Activated CD4-positive, alpha-beta T cell treated with anti-CD3 and anti-CD28 coated beads, Interleukin-2, amount 50 U/mL, for 24 hours (primary cell): ENCODE measurements around the gene POLR1B.
"Not testable (repeated sequence)": the region's sequence is repeated elsewhere in the genome, so short reads cannot be mapped to it uniquely, and the experiment has no call there.

Source experiments
- DNase-seq, 2 donors: peaks; one replicate each; pipeline ENCODE4 v3.0.0-alpha.2; 2020; ENCODE audit warnings: low read depth in 1 of 2, low spot score in 1 of 2

POLR1B gene

DNA sequence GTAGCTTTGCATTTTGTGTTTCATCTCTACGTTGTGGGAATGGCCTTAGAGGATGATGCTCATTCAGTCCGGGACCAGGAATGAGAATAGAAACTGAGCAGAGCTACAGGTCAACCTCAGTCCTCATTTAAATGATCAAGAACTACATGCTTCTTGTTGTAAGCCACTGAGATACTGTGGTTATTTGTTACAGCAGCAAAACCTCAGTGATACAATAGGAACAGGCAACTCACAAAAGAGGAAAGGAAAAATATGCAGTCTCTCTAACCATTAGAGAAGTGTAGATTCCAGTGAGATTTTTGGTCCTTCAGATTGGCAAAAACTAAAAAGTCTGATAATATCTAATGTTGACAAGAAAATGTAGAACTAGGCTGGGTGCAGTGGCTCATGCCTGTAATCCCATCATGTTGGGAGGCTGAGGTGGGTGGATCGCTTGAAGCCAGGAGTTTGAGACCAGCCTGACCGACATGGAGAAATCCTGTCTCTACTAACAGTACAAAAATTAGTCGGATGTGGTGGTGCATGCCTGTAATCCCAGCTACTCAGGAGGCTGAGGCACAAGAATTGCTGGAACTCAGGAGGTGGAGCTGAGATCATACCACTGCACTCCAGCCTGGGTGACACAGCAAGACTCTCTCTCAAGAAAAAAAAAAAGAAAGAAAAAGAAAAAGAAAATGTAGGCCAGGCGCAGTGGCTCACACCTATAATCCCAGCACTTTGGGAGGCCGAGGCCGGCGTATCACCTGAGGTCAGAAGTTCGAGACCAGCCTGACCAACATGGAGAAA lies 55.5 kb downstream of the POLR1B start:
- no peak for DNase-seq

DNA sequence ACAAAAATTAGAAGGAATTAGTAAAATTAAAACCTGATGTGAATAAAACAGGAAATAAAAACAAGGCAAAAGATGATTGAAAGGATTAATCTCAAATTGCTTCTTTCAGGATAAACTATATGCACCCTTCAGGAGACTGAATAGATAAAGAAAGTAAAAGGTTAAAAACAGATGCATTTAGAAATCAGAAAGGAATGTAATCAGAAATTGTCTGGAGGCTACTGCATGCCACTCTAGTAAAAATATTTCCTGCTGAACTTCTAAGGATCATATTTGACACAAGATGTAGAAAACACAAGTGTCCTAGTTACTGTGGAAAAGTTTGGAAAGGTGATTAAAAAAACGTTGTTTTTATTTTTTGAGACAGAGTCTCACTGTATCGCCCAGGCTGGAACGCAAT lies 58.4 kb downstream of the POLR1B start:
- DNase-seq = no peak

DNA sequence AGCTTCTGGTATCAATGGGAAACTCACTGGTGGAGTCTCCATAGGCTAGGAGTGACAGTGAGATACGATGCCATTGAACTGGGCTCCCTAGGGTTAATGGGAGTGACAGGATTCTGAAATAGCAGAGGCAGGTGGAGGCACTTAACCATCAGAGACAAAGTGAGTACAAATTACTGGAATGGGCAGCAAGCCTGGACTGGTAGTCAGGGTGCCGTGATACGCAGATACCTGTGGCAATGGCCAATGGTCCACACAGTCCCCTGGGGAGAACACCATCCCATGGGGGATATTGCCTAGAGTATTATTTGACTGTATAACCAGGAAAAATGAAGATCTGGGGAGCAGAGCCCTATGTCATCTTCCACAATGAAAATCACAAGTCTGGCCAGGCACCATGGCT lies 59.5 kb downstream of the POLR1B start:
- no peak for DNase-seq

DNA sequence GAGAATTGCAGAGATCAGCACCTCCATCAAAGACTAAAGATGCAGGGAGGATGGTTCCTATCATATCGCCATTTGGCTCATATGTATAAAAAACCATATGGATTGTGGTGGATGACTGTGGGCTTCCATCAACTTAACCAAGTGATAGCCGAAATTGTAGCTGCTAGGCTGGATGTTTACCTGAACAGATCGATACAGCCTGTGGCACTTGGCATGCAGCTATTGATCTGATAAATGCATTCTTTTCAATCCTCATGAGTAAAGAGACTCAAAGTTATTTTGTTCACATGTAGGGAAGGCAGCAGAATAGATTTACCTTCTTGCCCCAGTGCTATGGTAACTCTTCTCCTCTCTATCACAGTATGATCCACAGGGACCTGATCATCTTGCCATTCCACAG lies 60.7 kb downstream of the POLR1B start:
- no peak for DNase-seq

DNA sequence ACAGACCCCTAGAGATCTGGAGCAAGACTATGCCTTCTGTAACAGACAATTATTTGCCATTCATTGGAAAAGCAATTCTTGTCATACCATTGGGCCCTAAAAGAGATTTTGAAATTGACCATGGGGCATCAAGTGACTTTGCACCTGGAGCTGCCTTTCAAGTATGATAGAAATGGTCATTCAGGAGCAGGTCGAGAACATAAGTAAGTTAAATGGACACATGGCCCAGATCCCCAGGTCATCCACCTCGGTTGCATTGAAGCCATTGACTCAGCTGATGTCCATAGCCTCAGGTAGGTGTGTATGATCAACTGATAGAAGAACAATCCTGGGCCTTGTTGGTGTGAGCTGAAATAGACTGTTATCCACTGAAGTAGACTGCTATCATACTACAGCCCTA lies 61.5 kb downstream of the POLR1B start:
- DNase-seq = no peak

DNA sequence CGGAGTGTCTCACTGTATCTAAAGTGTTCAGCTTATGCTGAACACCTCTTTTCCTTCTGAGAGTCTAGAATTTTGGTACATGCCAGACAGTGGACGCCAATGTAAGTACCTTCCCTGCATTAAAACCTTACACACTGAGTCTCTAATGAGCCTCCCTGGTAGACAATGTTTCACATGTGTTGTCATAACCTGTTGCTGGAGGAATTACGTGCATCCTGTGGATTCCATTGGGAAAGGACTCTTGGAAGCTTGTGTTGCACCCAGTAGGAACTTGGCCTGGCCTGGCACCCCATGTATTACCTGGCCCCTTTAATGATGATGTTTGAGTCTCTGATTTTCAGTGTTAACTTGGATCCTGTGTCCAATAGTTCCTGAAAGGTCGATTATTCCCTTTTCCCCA lies 62.7 kb downstream of the POLR1B start:
- DNase-seq = no peak

DNA sequence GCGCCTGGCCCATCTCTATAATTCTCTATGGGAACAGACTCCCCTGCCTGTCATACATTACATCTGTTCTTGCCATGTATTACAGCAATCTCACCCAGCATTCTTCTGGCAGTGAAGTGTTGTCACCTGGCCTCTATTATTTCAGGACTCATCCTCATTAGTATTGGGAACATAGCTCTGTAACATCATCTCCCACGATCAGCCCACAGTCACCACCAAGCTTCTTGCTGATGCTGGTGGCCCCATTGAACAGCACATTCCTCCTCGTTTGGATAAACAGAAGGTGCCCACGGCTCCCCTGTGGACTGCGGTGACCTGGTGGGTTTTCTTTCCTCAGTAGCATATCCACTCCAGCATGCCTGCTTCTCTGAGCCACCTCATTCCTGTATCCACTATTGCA lies 63.7 kb downstream of the POLR1B start:
- DNase-seq = no peak

DNA sequence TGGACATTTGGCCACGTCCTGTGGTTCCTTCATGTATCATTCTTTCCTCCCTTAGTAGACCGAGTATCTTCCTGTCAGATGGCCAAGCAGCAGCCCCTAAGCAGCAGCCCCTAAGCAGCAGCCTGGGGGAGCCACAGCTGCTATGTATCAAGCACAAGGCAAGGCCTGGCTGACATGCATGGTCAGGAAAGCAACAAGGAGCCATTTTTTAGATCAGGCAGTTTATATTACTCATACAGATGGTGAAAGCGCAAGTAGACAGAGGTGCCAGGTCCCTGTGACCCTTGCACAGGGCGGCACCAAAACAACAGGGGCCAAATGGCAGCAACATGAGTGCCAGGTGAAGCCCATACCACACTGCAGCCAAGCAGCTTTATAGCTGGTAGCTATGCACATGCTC lies 64.3 kb downstream of the POLR1B start:
- no peak for DNase-seq

- DNase-seq = no peak
Measured at GRCh38 chr2:112607680-112608438, 65.6 kb downstream of the POLR1B start.

DNA sequence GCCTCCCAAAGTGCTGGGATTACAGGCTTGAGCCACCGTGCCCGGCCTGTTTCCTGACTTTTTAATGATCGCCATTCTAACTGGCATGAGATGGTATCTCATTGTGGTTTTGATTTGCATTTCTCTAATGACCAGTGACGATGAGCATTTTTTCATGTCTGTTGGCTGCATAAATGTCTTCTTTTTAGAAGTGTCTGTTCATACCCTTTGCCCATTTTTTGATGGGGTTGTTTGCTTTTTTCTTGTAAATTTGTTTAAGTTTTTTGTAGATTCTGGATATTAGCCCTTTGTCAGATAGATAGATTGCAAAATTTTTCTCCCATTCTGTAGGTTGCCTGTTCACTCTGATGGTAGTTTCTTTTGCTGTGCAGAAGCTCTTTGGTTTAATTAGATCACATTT lies 67.1 kb downstream of the POLR1B start:
- not testable (repeated sequence) for DNase-seq

GRCh38 chr2:112612283-112612682 lies 70.0 kb downstream of the POLR1B start:
- not testable (repeated sequence) for DNase-seq

GRCh38 chr2:112614201-112614840 lies 72.1 kb downstream of the POLR1B start:
- DNase-seq = no peak

DNA sequence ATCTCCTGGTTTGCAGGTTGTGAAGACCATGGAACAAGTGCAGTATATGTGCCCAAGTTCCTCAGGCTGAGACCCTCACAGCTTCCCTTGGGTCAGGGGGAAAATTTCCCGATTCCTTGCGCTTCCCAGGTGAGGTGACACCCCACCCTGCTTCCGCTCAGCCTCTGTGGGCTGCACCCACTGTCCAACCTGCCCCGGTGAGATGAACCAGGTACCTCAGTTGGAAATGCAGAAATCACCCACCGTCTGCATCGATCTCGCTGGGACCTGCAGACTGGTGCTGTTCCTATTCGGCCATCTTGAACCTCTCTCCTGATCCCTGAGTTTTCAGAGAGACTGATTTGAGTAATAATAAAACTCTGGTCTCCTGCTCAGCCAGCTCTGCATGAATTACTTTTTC lies 72.8 kb downstream of the POLR1B start:
- no peak for DNase-seq

GRCh38 chr2:112615798-112616197 lies 73.5 kb downstream of the POLR1B start:
- not testable (repeated sequence) for DNase-seq

- no peak for DNase-seq
Measured at GRCh38 chr2:112618383-112618782, 76.1 kb downstream of the POLR1B start.

DNA sequence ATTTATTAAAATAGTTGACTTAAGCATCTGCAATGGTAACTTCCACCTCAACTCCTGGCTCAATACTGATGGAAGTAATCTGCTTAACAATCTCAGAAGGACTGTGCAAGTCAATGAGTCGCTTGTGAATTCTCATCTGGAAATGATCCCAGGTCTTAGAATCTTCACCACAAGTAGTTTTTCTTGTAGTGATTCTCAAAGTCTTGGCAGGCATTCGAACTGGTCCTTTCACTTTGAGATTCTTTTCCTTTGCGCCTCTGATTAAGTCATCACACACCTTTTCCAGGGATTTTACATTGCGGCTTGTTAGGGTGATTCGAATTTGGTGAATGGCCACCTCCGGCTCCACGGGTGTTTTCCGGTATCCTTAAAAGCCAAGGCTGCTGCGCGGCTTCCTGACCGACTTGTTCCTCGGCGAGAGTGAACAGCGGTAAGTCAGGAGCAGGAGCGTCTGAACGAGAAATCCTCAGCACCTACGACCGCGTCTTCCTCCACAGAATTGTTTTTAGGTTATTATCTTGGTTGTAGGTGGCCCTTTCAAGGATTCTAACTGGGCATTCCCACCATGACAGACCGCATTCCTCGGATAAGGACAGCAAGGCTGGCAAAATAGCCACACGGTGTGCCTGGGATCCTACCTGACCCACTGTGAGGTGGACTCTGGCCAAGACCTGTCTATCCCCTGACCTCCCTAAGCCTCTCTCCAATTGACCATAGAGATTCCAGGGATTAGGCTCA lies 79.7 kb downstream of the POLR1B start:
- DNase-seq = no peak

GRCh38 chr2:112622528-112622849 lies 80.2 kb downstream of the POLR1B start:
- no peak for DNase-seq

DNA sequence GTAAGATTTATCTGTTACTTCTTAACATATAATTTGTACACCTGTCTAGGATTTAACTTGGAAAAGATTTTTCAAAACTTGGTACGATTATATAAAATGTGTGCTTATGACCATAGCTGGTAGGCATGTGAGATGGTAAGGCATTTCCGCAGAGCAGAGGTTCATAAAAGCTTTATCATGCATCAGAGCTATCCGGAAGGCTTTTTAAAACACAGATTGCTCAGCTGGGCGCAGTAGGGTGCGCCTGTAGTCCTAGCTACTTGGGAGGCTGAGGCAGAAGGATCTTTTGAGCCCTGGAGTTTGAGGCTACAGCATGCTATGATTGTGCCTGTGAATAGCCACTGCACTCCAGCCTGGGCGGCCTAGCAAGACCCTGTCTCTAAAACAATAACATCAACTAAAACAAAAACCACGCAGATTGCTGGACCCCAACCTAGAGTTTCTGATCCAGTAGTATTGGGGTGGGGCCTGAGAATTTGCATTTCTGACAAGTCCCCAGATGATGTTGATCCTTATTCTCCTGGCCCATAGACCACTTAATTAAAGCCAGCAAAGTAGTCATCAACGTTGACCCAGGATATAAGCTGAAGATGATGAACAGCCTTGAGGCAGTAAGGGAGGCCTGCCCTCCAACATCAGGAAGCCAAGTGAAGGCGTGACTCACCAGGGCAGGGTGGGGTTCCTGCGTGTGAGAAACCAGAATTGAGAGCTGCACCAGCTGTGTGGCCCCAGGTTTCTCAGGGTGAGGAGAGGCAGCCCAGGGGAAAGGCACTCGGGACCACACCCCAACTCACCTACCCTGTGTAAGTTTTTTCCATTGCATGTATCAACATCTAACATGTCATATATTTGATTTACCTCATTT lies 81.9 kb downstream of the POLR1B start:
- peak in 1 of 2 donors; percentile 70 for DNase-seq

- DNase-seq = no peak
Measured at GRCh38 chr2:112625474-112626114, 83.3 kb downstream of the POLR1B start.

DNA sequence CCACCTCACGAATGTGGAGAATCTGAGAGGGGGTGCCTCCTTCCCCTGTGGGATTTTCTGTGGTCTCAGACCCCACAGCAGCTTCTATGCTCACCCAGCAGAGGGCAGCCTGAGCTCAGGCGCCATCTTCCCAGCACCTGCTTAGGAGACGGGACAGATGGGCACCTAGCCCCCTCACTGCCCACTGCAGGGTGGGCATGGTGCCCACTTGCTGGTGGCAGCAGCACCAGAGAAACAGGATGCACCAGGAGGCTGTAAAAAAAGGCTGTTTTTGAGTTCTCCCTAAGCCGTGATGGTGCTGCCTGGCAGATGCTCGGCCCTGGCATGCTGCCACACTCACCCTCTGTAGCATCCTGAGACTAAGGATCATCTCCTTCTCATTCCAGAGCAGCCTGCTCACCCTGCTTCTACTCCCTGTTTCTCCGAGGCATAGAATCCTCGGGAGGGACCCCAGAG lies 84.4 kb downstream of the POLR1B start:
- DNase-seq = peak in 1 of 2 donors; percentile 49
